ENCODE results near the gene HOXD8.

HOXD8 gene

DNA sequence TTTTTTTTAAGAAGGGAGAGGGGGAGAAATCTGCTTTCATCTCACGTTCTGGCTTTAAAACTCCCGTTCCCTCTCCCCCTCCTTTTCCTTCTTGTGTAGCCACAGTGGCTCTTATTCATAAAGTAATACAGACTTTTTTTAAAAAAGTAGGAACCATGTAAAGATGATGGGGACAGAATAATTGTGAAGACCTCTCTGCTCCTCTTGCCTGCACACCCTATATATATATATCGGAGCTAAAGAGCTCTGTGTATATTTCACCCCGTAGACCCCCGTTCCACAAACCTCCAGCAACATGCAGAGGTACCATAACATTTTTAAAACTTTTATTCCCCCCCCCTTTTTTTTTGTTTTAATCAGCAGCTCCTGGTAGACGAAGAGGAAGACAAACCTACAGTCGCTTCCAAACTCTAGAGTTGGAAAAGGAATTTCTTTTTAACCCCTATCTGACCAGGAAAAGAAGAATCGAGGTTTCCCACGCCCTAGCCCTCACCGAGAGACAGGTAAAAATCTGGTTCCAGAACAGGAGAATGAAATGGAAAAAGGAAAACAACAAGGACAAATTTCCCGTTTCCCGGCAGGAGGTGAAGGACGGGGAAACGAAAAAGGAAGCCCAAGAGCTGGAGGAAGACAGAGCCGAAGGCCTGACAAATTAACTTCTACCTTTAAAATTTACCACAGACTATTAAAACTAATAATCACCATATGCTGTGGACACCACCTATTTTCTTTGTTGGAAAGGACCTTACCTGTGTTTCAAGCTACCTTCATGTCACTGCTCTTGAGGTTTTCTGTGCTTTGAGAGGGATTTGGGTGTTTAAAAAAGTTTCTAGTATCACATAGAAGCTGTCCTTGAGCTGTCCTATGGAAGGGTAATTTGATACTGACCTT, 1.7 kb downstream of the HOXD8 start:
- no peak for DNase-seq

DNA sequence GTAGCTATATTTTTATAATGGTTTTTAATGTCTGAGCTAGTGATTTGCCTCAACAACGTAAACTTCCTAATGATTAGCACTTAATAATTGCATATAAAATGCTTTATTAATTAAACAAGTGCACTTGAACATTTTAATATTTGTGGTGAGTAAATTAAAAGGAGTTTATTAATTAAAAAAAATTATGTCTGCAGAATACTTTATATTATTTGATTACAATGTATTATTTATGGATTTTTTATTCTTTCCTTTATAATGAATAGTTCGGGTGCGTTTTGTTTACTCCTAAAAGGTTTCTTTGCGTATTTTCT, 2.3 kb downstream of the HOXD8 start:
- DNase-seq: no peak

DNA sequence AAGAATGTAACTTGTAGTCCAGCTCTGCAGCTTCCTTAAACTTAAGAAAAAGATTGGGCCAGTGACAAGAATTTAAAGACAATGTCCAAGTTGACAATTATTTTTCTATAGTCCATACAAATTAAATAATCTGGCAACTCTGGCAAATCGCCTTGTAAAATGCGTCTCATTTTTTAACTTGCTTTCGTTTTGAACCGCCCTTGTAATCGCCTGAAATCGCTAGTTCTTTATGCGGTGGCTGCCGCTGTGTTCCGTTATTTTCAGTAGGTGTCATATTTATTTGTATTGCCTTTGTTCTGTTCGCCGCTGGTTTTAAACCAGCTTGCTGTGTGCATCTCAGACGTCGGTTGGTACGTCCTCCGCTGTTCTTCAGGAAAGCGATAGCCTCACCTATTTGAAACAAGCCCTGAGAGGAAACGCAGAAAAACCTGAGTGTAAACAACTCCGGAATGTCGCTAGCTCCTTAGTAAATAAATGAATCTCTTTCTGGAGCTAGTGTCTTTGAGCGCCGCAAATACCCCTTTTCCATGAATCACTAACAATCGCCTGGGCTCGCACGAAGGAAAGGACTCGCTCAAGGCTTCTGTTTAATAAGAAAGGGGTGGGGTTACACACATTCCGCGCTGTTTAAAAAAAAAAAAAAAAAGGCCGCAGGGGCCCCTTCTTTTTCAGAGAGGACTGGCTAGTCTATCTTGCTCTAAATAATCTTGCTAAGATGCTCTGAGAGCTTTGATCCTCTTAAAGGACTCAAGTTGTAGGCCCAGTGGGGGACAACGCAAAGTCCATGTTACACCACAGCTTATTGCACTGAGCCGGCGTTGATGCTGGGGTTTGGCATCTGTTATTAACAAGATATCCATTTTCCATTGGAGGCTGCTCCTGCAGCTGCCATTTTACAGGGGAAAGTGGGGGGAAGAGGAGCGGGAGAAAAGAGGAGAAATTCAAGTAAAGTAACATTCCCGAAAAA, 3.0 kb downstream of the HOXD8 start:
- DNase-seq: no peak

DNA sequence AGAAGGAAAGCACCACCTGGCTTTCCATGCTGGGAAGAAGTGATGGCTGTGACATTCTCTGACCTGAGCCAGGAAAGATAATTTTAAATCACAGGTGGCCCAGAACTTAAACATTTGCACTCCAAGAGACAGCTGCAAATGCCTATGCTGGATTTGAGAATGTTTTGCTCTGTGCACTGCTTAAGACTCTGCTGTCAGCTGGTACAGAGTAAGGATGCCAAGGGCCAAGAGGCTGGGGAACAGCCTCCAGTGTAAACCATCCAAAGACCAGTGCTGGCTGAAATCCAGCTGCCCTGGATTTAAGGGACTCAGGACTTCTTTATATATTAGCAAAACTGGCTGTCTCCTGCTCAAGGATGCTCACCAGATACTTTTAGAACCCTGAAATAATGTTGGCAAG, 3.9 kb downstream of the HOXD8 start:
- DNase-seq: no peak

DNA sequence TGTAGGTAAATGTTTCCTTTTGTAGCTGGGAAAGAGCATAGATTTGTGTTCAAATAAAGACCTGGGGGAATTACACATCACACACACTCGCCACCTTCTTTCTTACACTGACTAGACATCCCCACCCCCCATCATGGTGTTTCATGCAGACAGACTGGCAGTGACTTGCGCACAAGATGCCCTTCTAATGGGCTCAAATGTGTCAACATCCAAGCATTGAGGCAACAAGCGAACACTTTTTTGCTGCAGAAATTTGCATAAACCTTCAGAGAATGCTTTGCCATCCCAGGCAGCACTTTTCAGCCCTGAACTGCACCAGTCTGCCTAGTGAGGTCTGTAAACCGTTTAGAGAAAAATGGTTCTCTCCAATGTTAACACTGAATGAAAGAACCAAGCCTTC, 4.5 kb downstream of the HOXD8 start:
- no peak for DNase-seq

DNA sequence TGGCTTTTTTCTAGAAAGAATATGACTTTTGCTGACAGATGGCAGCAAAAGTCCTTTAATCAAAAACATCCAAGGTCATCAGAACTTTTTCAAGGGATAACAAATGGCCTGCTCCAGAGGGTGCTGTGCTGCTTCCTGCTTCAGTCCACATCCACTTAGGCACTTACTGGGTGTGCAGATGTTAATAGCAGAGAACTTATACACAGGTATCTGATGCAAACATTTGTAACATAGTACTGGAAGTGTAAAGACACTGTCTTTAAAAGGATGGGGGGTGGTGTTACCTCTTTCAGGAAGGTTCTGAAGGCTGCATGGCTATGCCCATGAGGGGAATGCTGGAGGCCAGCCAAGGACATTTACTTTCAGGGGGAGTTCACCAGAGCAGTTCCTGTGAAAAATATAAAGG, 5.5 kb downstream of the HOXD8 start:
- no peak for DNase-seq

DNA sequence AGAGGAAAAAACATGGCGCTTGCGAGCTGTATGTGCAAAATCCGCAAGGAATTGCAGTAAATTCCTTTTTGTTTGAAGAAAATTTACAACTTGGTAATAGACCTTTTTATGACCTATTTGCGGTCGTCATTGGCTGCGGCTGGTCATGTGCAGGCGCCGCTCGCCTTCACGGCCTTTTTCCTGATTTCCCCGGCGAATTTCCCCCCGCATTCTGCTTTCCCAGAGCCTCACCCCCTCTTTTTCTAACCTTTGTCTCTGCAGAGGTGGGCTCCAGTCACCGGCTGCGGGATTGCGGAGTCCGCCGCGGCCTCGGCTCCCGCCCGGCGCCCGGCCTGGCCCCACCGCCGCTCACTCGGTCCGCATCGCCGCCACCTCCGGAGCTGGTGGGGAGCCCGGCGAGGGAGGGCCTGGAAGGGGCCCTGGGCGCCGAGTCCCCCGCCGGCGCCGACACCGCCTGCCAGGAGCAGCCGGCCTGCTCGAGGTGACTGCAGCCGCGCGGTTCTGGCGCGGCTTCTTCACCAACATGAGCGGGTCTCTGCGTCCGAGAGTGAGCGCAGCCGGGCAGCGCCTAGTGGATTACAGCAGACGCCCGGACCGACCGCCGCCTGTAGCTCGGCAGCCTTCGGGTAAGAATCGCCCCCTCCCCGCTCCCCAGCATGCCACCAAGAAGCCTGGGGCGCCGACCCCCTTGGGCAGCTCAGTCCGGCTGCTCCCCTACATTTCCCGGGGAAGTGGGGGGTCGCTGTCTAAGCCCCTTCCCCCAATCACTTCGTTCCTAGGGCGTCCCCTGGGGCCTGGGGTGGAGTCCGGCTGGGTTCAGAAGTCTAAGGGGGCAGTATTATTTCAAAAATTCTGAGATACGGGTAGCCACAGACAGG, 7.1 kb downstream of the HOXD8 start:
- no peak for DNase-seq

DNA sequence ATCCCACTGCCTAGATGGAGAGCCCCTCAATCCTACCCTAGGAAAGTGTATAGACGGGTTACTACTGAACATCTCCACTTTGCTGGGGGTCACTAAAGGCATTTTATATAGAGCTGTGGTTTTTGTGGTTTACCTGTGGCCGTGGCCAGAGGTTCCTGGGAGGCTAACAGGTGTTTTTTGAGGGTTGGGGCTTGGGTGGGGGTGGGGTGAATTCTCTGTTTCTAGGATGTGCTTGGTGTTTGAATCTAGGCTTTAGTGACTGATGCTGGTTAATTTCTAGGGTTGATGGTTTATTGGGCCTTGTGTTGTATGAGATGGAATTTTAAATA, 7.7 kb downstream of the HOXD8 start:
- no peak for DNase-seq

DNA sequence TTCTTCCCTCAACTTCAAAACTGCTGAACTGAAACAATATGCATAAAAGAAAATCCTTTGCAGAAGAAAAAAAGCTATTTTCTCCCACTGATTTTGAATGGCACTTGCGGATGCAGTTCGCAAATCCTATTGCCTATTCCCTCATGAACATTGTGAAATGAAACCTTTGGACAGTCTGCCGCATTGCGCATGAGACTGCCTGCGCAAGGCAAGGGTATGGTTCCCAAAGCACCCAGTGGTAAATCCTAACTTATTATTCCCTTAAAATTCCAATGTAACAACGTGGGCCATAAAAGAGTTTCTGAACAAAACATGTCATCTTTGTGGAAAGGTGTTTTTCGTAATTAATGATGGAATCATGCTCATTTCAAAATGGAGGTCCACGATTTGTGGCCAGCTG, 8.4 kb downstream of the HOXD8 start:
- no peak for DNase-seq

DNA sequence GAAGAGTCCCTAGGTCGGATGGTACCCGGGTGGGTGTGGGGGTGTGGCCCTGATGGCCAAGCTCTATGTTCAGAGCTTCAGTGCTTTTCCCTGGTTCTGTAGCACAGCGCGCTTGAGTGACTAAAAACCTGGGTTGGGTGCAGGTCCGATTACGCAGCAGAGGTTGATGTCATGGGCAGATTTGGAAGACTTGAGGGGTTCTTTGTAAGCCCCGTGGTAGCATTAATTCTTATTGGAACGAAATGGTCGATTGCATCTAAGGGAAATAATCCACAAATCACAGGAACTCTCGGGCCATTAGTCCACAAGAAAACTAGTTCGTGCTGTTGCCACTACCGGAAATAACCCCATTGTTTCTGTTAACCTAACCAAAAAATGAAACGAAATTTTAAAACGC, 9.0 kb downstream of the HOXD8 start:
- DNase-seq: no peak

DNA sequence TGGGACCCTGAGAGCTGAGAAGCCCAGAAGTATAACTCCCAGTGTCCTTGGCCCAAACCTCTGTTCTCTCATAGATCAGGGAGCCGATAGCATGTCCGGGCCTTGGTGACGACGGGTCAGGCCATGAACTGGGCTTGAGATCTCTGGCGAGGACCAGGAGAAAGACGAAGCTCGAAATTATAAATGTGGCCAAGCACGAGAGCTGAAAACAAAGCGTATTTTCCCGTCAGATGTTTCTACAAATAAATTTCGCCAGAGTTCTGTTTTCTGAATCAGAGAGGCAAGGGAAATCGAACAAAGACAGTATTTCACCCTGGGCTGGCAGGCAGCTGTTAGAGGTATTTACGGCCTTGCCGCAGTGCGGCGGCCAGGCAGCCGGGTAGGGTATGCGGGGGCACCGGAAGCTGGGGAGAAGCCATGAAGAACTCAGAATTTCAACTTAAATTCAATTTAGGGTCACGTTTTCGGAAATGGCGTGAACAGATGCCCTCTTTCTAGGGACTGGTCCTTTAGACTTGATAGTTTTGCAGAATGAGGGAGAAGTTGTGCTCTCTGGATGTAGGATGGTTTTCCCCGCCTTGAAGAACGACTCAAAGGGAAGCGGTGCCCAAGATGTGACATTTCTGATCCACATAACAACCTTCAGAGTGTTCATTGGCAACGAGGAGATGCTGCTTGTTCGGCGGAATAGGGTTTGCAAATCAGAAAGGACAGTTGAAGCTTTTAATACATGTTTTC, 9.6 kb downstream of the HOXD8 start:
- no peak for DNase-seq

DNA sequence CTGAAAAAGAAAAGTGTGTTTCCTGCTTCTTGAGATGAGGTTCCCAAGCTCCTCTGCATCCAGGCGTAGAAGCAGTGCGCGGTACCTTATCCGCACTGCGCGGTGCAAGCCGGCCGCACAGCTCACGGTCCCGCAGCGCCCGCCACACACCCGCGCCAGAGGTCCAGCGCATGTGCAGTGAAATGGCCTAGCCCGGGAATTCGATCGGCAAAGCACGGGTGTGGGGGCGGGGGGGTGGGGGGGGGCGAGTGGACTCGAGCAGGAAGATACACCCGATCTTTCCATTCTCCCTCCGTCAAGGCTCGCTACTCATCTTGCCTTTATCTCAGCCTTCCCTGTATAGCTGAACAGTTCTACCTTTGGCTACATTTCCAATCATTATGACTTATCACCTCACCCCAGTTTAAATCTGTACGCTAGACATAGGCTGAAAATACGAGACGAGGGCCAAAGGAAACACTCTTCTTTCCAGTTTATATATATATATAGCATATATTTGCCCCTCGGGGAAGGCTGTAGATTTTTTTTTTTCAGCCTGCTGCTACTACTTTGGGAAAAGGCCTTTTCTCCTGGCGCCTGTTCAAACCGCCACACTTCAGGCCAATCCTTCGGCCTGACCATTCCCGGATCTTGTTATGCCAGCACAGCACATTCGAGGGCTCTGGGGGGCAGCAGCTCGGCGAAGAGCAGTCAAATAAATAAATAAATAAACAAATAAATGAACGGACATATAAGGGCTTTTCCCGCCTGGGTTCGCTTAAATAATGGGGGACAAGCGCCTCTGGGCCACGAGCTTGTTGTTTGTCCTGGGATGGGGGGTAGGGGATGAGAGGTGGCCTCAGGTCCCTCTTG, 10.4 kb downstream of the HOXD8 start:
- DNase-seq: no peak

DNA sequence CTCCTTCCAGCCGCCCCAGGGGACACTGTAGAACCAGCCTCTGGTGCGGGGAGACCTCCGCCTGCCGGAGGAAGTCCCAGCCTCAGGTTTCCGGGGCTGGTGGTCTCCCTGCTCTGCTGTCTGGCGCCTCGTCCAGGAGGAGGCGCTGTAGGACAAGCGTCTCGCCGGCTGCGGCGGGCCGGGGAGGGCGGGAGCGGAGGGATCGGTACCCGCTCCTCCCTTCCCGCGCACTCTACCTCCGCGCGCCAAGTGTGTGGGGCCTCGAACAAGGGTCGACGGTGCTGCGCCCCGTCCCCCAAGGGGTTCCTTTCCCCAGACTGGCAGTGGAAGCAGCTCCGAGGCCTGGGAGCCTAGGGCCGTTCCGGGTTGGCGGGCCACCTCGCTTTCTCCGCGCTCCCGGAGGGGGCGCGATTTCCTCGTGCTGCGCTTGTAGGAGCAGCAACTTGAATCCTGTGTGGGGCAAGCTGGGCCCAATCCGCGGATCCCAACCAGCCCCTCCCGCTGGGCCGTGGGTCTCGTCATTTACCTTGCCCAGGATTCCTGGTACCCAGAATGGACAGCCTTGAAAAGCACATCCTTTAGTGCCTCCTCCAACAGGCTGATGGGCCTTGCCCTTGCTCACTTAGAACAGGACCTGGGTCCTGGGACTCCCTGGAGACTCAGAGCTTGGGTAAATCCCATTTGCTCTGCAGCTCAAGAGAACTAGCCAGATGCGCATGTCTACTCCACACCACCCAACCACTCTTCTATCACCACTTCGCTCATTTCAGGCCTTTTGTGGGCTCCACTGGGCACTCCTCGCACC, 11.2 kb downstream of the HOXD8 start:
- DNase-seq: no peak

DNA sequence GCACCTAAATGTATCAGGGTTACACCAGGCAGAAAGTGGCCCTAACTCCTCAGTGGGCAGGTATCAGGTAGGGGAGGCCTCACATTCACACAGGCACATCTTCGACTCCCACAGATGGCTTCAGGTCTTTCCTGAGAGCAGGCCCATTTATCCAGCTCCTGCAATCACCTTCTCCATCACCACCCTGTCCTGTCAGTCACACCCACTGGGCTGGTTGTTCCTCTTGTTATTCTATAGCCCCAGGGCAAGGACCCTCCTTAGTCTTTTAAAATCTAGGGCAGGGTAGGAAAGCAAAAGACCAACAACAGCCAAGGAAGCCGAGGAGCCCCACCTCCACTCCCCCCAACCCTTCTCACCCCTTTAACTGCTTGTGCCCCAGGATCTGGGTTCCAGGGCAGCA, 12.8 kb downstream of the HOXD8 start:
- DNase-seq: no peak

DNA sequence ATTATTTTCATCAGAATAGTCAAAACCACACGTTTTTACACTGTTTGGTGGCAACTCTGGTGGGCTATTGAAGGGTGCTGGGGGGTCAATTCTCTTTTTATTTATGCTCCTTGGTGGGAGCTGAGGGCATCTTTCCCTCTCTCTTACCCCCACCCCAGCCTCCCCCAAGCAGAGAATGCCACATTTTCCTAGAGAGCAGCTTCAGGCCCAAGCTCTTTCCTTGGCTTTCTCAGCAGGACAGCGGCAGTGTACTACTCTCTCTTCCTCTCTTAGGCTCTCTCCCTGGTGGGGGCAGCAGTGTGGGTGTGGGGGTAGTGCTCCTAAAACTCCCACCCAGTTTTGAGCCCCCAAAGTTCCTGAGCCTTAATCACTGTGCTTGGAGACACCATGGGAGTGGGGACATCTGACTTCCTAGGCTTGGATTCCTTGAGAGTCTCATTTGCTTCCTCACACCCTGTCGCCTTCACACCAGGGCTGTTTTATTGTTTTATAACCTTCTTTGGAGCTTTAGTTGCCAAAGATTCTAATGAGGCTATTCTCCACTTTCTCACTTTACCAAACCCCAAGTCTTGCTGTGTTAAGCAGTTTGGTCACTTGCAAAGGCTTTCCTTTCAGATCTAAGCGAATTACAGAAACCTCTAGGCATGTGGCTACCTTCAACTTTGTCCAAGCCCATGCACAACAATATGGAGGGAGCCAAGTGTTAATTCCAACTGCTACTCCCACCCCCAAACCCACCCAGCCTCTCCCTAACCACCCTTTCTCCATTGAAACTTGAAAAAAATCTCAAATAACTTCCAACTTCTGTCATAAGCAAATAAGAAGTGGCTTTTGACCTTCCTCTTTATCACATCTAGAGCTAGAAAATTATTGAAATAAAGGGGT, 15.8 kb downstream of the HOXD8 start:
- no peak for DNase-seq

DNA sequence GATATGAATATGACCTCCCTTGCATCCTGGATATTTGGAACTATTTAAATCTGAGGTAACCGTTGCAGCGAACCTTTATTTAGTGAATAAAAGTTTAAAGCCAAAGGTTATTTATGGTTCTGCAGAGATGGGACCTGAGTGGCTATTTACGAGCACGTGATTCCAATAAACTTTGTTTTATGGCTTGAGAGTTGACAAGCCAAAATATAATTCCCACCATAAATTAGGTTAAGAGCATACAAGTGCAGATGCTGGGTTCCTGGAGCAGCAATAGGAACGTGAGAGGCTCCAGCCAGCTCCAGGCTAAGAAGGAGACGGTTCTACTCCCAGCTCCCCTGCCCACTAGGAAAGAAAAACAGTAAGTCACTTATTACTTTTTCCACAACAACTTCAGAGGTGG, 16.6 kb downstream of the HOXD8 start:
- DNase-seq: no peak

DNA sequence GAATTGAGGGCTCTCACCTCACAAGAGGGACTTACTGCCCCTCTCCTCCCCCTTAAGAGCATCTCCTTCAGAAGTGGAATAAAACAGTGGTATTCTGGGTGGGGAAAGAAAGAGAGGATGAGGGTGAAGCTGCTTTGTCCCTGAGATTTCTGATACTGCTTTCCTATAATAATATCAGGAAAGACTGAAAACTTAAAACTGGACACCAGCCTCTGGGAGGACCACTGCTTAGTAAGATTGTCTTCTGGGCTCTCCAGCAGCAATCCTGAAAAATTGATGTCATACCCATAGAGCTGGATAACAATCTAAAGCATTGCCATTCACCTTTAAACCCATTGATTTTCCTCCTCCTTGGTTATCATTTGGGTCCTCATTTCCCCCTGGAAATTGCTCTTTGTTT, 17.1 kb downstream of the HOXD8 start:
- no peak for DNase-seq

DNA sequence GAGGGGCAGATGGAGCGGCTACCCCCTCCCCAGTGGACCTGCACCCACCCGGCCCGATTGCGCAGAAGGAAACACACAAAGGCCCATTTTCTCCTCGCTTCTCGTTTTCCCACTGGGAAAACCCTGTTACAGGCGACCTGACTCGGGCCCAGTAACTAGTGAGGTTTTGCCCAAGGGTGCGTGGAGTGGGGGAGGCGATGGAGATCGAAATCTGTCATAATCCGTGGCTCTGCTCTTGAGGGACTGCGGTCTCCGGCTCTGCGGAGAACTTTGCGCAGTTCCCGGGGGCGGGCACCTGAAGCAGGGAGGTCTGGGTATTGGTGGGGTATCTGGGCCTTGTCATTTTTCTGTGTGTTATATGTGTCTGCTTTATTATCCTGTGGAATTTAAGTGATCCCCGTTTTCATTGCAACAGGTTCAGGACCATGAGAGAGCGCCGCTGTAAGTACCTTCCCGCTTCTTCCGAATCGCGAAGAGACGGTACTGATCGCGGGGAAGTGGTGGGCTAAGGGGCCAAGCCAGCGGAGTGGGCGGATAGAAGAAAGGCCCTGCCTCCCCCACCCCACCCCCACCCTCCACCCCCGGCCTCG, 17.8 kb downstream of the HOXD8 start:
- no peak for DNase-seq
